Brain microvascular endothelial cell (primary cell): ENCODE data around the gene JUN.

Experiments used
- DNase-seq: peaks from one replicate; pipeline ENCODE4 v3.0.0-alpha.2; 2020
- H3K27ac ChIP-seq: fragments of 250-450 bp; sonication (Bioruptor Pico); 2 replicates; pipeline ENCODE4 v1.5.1; 2020; ENCODE audit warnings: mild to moderate bottlenecking, moderate library complexity
- H3K27me3 ChIP-seq: fragments of 250-450 bp; sonication (Bioruptor Pico); replicated peaks from 2 replicates; pipeline ENCODE4 v1.5.1; 2020; ENCODE audit warnings: mild to moderate bottlenecking
- H3K36me3 ChIP-seq: fragments of 250-450 bp; sonication (Bioruptor Pico); replicated peaks from 2 replicates; pipeline ENCODE4 v1.5.1; 2020; ENCODE audit warnings: mild to moderate bottlenecking
- H3K4me3 ChIP-seq: 2 replicates; pipeline ENCODE4 v1.5.1; 2011; ENCODE audit warnings: low read depth, mild to moderate bottlenecking, control low read depth, low read length, moderate library complexity
- CTCF ChIP-seq: IDR thresholded peaks from 2 replicates; pipeline ENCODE4 v1.5.1; 2011; ENCODE audit warnings: low read depth, mild to moderate bottlenecking, moderate library complexity, low read length, control low read depth, inconsistent platforms; ENCODE audit errors: missing control alignments
- in situ Hi-C: cut with HindIII; loops from 2 replicates; pipeline ENCODE4 v1.10.0; 2017; ENCODE audit warnings: low sequenced_read_pairs, low pct_ligation_motif_present

JUN gene

GRCh38 chr1:58755468-58755872 lies 28.4 kb downstream of the JUN start:
- H3K27me3 ChIP-seq, result no peaks in the 10 kb centered on the region
- no peak overlapping the region for H3K4me3 ChIP-seq
- no peak for TF ChIP-seq CTCF
- in situ Hi-C loops, result loop anchor here (25.0 kb wide), 1 partner anchor 932 kb away; no protein-coding TSS in a partner anchor
- peak overlapping the region; percentile 71 for H3K27ac ChIP-seq
- DNase-seq, result peak; percentile 96
- no peaks in the 10 kb centered on the region for H3K36me3 ChIP-seq

- no peaks in the 10 kb centered on the region for H3K27me3 ChIP-seq
- no peak overlapping the region for H3K4me3 ChIP-seq
- no peak for DNase-seq
- no peak for TF ChIP-seq CTCF
- H3K36me3 ChIP-seq, result no peaks in the 10 kb centered on the region
- H3K27ac ChIP-seq, result peak overlapping the region; percentile 71
- in situ Hi-C loops, result loop anchor here (25.0 kb wide), 1 partner anchor 932 kb away; no protein-coding TSS in a partner anchor
Measured at GRCh38 chr1:58754683-58755467, 29.0 kb downstream of the JUN start.

- no peak for DNase-seq
- H3K27ac ChIP-seq, result peak overlapping the region; percentile 71
- no peaks in the 10 kb centered on the region for H3K27me3 ChIP-seq
- no peak for TF ChIP-seq CTCF
- H3K4me3 ChIP-seq, result no peak overlapping the region
- no peaks in the 10 kb centered on the region for H3K36me3 ChIP-seq
- in situ Hi-C loops, result loop anchor here (25.0 kb wide), 1 partner anchor 933 kb away; no protein-coding TSS in a partner anchor
Measured at GRCh38 chr1:58754073-58754613, 29.7 kb downstream of the JUN start.

- in situ Hi-C loops, result loop anchor here (25.0 kb wide), 1 partner anchor 934 kb away; no protein-coding TSS in a partner anchor
- no peak for DNase-seq
- no peaks in the 10 kb centered on the region for H3K36me3 ChIP-seq
- H3K27ac ChIP-seq, result no peak overlapping the region
- no peak overlapping the region for H3K4me3 ChIP-seq
- no peaks in the 10 kb centered on the region for H3K27me3 ChIP-seq
- no peak for TF ChIP-seq CTCF
Measured at GRCh38 chr1:58753431-58753866, 30.4 kb downstream of the JUN start.

GRCh38 chr1:58749646-58750045 lies 34.2 kb downstream of the JUN start:
- H3K4me3 ChIP-seq, result no peak overlapping the region
- no peak for DNase-seq
- no peak overlapping the region for H3K27ac ChIP-seq
- H3K36me3 ChIP-seq, result no peaks in the 10 kb centered on the region
- in situ Hi-C loops, result loop anchor here (25.0 kb wide), 1 partner anchor 938 kb away; no protein-coding TSS in a partner anchor
- TF ChIP-seq CTCF, result no peak
- H3K27me3 ChIP-seq, result no peaks in the 10 kb centered on the region
